Mesenteric fat pad (tissue), 1 donor: ENCODE results near the gene CYP4F11. TPM values are rescaled to one million over a fixed set of nuclear protein-coding genes. Genes with fewer than 3 reads are reported as not detected.
A peak's percentile ranks its signal among the peaks of the same experiment; 100 is the strongest.
"Not testable (repeated sequence)": the region's sequence is repeated elsewhere in the genome, so short reads cannot be mapped to it uniquely, and the experiment has no call there.

Experiments used
- DNase-seq: peaks from one replicate; pipeline ENCODE4 v3.0.0-alpha.2; 2020; ENCODE audit warnings: low spot score
- total RNA-seq: library from RNA; stranded (reverse); fragmentation: NEBNext Ultra II Directional; extraction: Animal tissue kit (Norgen Biotek cat#: 25700); gene quantifications from one replicate; pipeline ENCODE4 v1.2.1, GENCODE V29; 2021
- donor health status: DM: yes; HTN: yes; CAD: no.

The CYP4F11 gene
- total RNA-seq, 1 donor from 2014 or later = 0.87 TPM

GRCh38 chr19:15885167-15885566 is 49.2 kb downstream of the CYP4F11 start:
- peak; percentile 60 for DNase-seq

- not testable (repeated sequence) for DNase-seq
These were observed 51.0 kb downstream of the CYP4F11 start for GRCh38 chr19:15883329-15883728.

- no peak for DNase-seq
These were observed 59.4 kb downstream of the CYP4F11 start for GRCh38 chr19:15874821-15875474.

GRCh38 chr19:15873771-15874170 is 60.6 kb downstream of the CYP4F11 start:
- DNase-seq = not testable (repeated sequence)

- DNase-seq = no peak
These were observed 62.8 kb downstream of the CYP4F11 start for GRCh38 chr19:15871570-15871969.

- no peak for DNase-seq
These were observed 64.5 kb downstream of the CYP4F11 start for GRCh38 chr19:15869873-15870272.

GRCh38 chr19:15869109-15869555 is 65.2 kb downstream of the CYP4F11 start:
- no peak for DNase-seq

DNA sequence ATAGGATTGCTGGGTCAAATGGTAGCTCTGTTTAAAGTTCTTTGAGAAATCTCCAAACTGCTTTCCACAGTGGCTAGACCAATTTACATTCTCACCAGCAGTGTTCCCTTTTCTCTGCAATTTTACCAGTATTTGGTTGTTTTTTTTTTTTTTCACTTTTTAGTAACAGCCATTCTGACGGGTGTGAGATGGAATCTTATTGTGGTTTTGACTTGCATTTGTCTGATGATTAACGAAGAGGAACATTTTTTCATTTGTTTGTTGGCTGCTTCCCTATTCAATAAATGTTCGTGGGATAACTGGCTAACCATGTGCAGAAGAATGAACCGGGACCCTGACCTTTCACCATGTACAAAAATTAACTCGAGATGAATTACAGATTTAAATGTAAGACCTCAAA is 67.7 kb downstream of the CYP4F11 start:
- DNase-seq = no peak

- DNase-seq = no peak
These were observed 69.5 kb downstream of the CYP4F11 start for GRCh38 chr19:15864824-15865223.

GRCh38 chr19:15863272-15863671 is 71.1 kb downstream of the CYP4F11 start:
- DNase-seq = no peak

DNA sequence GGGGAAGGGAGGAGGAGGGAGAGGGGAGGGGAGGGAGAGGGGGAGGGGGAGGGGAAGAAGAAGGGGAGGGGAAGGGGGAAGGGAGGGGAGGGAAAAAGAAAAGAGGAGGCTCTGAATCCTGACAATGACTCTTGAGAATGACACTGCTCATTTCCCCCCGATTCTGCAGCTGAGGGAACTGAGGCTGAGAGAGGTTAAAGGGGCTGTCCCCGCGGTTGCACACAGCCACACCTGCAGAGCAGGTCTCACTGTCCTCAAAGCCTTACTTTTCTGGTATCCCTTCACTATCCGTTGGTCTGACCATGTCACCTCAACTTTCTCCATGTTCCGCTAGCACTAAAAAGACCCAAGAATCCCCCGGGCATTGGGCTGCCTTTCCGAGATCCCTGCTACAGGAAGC is 71.9 kb downstream of the CYP4F11 start:
- DNase-seq = no peak

Other genes with a start within 250 kb of the CYP4F11 start
- not detected for gene OR10H2, start 206.5 kb downstream of the CYP4F11 start, total RNA-seq
- not detected for gene OR10H3, start 196.5 kb downstream of the CYP4F11 start, total RNA-seq
- gene OR10H5, start 146.9 kb downstream of the CYP4F11 start, total RNA-seq = not detected
- not detected for gene OR10H1, start 118.9 kb downstream of the CYP4F11 start, total RNA-seq
- not detected for gene CYP4F2, start 36.5 kb downstream of the CYP4F11 start, total RNA-seq
- not detected for gene OR10H4, start 14.5 kb upstream of the CYP4F11 start, total RNA-seq
- gene TPM4, start 142.0 kb upstream of the CYP4F11 start, total RNA-seq = 385 TPM
- 51.4 TPM for gene RAB8A, start 177.4 kb upstream of the CYP4F11 start, total RNA-seq
- 1.2 TPM for gene HSH2D, start 209.2 kb upstream of the CYP4F11 start, total RNA-seq
- not detected for gene CIB3, start 239.0 kb upstream of the CYP4F11 start, total RNA-seq